G401 (cell line): Measurements from ENCODE around the gene AP3D1. TPM values are rescaled to one million over a fixed set of nuclear protein-coding genes. Genes with fewer than 3 reads are reported as not detected.

Experiments
- DNase-seq: peaks from one replicate; pipeline ENCODE4 v3.0.0-alpha.2; 2015; ENCODE audit warnings: low spot score
- in situ Hi-C: cut with HindIII; loops from 2 replicates; pipeline ENCODE4 v1.10.0; 2016; ENCODE audit warnings: low sequenced_read_pairs, mixed read lengths
- total RNA-seq: library from RNA; depleted of rRNA; stranded (reverse); fragments of >200 nt; shearing (Covaris generic); gene quantifications from 2 replicates; pipeline ENCODE4 v1.2.3, GENCODE V29; 2014

AP3D1 gene
- total RNA-seq, 1 experiment from 2014 or later = 235 TPM

DNA sequence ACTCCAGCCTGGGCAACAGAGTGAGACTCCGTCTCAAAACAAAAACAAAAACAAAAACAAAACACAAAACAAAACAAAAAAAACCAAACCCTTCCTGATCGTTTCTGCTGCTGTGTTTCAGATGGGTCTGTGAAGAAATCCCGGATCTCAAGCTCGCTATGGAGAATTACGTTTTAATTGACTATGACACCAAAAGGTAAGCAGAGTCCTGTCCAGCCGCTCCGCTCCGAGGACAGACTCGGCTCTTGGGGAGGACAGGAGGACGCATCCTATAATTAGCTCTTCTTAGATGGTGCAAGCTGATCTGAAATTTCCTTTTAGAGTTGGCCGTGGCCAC, 34.3 kb upstream of the AP3D1 start:
- no peak for DNase-seq
- in situ Hi-C loops = no loop called here

- in situ Hi-C loops = no loop called here
- DNase-seq = peak; percentile 36
These were observed 33.1 kb upstream of the AP3D1 start for GRCh38 chr19:2184422-2184975.

GRCh38 chr19:2181633-2181997, 30.2 kb upstream of the AP3D1 start:
- in situ Hi-C loops = no loop called here
- DNase-seq = no peak

DNA sequence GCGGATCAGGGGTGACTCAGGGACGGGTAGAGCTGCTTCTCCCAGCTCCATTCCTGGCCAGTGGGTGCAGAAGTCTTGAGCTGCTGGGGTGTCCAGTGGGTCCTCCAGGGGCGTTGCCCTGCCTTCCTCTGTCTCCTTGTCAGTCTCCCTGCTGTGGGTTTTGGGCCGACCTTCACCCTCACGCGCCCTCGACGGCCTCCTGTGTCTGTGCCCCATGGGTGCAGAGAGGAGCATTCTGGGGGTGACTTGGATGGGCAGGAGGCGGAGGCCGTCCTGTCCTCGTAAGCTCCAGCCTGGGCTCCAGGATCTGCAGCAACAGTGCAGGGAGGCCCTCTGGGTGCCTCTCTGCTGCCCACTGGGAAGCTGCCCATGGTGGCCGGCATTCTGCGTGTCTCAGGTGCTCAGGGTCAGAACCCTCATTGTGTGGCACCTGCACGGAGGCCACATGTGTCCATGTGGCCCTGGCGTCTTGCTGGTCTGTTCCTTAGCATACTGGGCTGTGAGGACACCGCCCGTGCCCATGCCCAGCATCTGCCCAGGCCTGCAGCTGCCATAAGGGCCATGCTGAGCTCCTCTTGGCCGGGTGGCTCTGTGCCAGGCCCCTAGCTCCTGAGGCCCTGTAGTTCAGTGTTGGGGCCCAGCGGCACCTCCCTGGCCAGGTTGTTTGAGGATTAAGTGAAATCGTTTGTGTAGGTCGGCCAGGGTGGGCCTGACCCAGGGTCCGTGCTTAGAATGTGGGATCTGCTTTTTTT, 29.7 kb upstream of the AP3D1 start:
- no peak for DNase-seq
- in situ Hi-C loops = no loop called here

- no peak for DNase-seq
- in situ Hi-C loops = no loop called here
These were observed 28.7 kb upstream of the AP3D1 start for GRCh38 chr19:2180114-2180513.

DNA sequence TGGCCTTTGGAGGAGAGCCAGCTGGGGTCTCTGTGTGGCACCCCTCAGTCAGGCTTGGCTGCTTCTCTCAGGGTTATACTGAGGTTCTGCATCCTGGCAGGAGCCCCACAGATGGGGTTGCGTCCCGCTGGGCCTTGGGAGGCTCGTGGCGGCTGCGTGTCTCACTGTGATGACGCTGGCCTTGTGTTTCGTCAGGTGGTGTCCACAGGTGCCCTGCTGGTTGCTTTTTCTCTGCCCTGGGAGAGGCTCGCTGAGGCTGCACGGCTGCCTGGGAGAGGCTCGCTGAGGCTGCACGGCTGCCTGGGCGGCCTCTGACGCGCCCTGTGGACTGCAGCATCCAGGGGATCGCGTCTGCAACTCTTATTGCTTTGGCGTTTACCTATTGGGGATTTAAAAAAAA, 27.7 kb upstream of the AP3D1 start:
- DNase-seq = no peak
- in situ Hi-C loops = no loop called here

GRCh38 chr19:2176337-2176994, 25.1 kb upstream of the AP3D1 start:
- in situ Hi-C loops = no loop called here
- DNase-seq = no peak

GRCh38 chr19:2175742-2176141, 24.4 kb upstream of the AP3D1 start:
- in situ Hi-C loops = no loop called here
- no peak for DNase-seq

GRCh38 chr19:2173767-2174577, 22.6 kb upstream of the AP3D1 start:
- no peak for DNase-seq
- in situ Hi-C loops = no loop called here

GRCh38 chr19:2173388-2173766, 22.0 kb upstream of the AP3D1 start:
- no peak for DNase-seq
- in situ Hi-C loops = no loop called here

DNA sequence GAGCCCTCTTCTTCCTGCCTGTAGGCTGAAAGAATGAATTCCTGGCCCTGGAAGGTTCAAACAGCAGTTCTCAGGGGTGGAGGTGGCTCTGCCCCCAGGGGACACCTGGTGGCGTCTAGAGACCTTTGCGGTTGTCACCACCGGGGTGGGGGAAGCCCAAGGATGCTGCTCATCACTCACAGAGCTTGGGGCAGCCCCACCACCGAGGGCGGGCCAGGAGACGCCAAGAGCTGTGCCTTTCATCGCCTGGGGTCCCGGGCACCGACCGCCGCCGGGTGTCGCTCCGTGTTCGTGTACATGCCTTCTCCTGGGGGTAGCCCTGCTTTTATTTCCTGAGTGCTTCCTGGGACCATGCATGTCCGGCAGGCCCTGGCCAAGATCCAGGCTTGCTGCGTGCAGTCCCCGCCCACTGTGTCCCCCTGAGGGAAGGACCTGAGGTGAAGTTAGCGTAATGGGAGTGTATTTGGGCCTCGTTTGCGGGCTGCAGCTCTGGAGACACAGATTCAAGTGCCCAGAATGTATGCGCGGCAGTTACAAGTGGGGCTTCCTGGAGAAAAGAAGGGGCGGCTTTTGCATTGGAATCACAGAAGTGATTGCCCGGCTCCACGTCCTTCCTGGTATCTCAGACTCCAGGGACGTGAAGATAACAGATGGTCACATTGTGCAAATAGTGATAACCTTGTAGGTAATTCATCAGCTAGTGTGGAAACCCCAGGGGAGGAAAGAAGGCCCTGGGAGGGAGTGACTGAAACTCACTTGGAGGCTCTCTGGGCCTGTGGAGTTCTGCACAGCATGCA, 20.2 kb upstream of the AP3D1 start:
- in situ Hi-C loops = no loop called here
- DNase-seq = no peak

DNA sequence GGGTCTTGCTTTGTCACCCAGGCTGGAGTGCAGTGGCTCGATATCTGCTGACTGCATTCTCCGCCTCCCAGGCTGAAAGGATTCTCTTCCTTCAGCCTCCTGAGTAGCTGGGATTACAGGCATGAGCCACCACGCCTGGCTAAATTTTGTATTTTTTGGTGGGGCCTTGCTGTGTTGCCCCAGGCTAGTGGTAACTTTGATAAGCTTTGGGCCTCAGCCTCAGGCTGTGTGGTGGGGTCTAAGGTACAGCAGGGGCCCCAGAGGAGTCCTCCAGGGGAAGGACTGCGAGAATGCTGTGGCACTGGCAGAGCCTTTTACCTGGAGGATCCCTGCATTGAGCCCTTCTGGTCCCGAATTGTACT, 19.6 kb upstream of the AP3D1 start:
- in situ Hi-C loops = no loop called here
- DNase-seq = no peak

DNA sequence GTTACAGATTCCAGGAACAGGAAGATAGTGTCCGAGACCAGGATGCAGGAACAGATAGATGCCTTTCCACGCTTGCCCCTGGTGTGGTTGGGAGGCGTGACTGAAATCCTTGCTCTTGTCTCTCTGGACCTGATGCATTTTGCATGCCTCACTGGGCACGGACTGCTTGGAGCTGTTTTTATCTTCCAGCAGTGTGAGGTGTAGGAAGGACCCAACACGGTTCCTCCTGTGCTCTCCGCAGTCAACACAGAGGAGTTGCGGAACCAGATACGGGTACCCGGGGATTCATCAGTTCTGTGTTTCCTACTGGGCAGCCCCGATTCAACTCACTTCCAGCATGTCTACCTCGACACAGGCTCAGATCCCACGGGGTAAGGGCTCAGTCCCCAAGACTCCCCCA, 18.9 kb upstream of the AP3D1 start:
- no peak for DNase-seq
- in situ Hi-C loops = no loop called here

- in situ Hi-C loops = no loop called here
- peak; percentile 78 for DNase-seq
These were observed 17.5 kb upstream of the AP3D1 start for GRCh38 chr19:2168619-2169424.

DNA sequence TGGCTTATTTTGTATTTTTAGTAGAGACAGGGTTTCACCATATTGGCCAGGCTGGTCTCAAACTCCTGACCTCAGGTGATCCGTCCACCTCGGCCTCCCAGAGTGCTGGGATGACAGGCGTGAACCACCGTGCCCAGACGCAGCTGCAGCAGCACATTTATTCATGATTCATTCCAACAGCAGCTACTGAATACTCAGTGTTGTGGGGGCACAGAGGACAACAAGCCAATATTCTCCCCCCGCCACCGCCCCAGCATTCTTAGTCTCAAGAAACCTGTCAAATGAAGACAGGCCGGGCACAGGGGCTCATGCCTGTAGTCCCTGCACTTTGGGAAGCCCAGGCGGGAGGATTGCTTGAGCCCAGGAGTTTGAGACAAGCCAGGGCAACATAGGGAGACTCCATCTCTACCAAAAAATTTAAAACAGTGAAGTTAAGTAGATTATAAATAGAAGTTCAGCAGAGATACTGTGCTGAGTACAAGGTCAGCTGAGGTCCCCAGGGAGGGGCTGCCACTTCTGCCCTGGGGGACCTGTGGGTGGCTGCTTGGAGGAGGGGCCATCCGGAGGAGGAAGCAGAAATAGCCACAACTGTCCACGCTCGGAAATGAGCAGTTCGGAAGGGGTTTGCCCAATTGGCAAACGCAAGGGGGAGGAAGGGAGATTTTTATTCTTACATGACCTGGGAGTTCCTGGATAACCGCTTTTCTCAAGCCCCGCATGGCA, 16.7 kb upstream of the AP3D1 start:
- no peak for DNase-seq
- in situ Hi-C loops = no loop called here

DNA sequence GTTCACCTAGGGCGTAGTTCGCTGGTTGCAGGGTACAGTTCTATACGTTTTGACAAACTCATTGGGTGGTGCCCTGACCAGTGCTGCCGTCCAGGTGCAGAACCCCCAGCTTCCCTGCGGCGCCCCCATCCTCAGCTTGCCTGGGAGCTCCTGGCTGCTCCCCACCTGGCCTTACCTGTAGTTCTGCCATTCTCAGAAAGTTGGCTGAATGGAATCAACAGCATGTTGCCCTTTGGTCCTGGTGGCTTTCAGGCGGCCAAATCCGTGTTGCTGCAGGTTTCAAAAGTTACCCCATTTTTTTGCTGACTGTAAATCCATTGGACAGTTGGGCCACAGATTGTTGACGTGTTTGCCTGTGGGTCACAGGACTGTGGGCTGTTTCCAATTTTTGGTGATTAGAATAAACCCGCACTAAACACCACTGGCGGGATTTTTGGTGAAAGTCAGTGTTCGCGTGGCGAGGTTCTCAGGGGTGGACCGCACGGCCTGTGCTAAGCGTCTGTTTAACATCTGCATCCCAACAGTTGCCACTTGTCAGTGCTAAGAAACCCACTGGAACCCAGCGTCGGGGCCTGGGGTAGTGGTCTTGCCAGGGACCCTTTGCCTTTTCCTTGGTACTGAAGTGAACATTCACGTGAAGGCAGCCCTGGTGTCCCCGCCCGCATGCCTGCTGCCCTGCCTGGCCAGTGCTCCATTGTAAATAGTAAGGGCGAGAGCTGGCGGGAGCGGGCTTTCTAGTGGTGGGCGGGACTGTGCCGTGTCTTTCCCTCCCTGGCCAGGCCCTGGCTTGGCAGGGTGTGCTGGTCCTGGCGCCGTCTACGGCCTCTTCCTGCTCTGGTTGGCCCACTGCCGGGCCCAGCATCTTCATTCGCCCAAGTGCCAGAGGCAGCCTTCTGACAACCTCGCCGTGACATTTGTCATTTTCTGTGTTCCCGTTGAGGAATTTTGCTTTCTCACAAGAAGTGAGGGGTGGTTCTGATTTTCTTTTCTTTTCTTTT, 15.7 kb upstream of the AP3D1 start:
- peak; percentile 90 for DNase-seq
- in situ Hi-C loops = no loop called here
